Endothelial cell of umbilical vein (primary cell): ENCODE measurements around the gene CCDC9B. TPM values are rescaled to one million over a fixed set of nuclear protein-coding genes. Genes with fewer than 3 reads are reported as not detected.

Source experiments
- BruUV-seq: library from RNA; stranded (reverse); fragments of 400-500 nt; replicated peaks from 2 replicates; lab custom pipeline; 2021; lab: Mats Ljungman, UMichigan
- CTCF ChIA-PET: fragments of 300-600, 350-600 bp; sonication (Branson Sonifier 250); formaldehyde crosslinking; loops from one replicate; lab custom pipeline; 2021; ENCODE audit warnings: antibody characterized with exemption, inconsistent platforms; lab: Charles Lee
- POLR2A ChIA-PET: fragments of 300-600, 350-600 bp; sonication (Branson Sonifier 250); formaldehyde crosslinking; loops from one replicate; lab custom pipeline; 2021; ENCODE audit warnings: antibody characterized with exemption, inconsistent platforms; lab: Charles Lee
- DNase-seq: peaks from one replicate; pipeline ENCODE4 v3.0.0-alpha.2; 2011; ENCODE audit warnings: low read depth, low spot score
- FAIRE-seq: peaks from 2 replicates; lab custom pipeline; 2011; peaks lifted over from hg19 to GRCh38; lab: Jason Lieb, UNC
- H2AFZ ChIP-seq: 2 replicates; pipeline ENCODE4 v1.6.0; 2012; ENCODE audit warnings: low read depth, low read length, control low read depth, inconsistent platforms
- H3K27ac ChIP-seq: 2 replicates; pipeline ENCODE4 v1.5.1; 2011; ENCODE audit warnings: low read depth, mild to moderate bottlenecking, control low read depth, low read length, moderate library complexity; ENCODE audit not compliant: insufficient read depth
- H3K27me3 ChIP-seq, 2 experiments: 2 replicates each; pipeline versions ENCODE4 v1.6.0 to v1.6.1; 2011; ENCODE audit warnings: low read length in 2 of 2, mixed read lengths in 1 of 2; ENCODE audit not compliant: control insufficient read depth in 2 of 2, insufficient read depth in 2 of 2
- H3K36me3 ChIP-seq, 2 experiments: 2 replicates in 1 of 2; 3 replicates in 1 of 2; pipeline ENCODE4 v1.5.1; 2011; ENCODE audit warnings: low read length in 2 of 2, mild to moderate bottlenecking in 1 of 2, moderate library complexity in 1 of 2; ENCODE audit not compliant: control insufficient read depth in 2 of 2, insufficient read depth in 2 of 2; ENCODE audit errors: extremely low read depth in 1 of 2
- H3K4me1 ChIP-seq: 3 replicates; pipeline ENCODE4 v1.5.1; 2011; ENCODE audit warnings: mild to moderate bottlenecking, low read length; ENCODE audit not compliant: control insufficient read depth, insufficient read depth; ENCODE audit errors: extremely low read depth
- H3K4me2 ChIP-seq: 2 replicates; pipeline ENCODE4 v1.6.1; 2011; ENCODE audit warnings: low read length, control low read depth, mixed read lengths; ENCODE audit not compliant: insufficient read depth
- H3K4me3 ChIP-seq, 3 experiments: fragments of 200-600 bp in 1 of 3; sonication (generic), shearing (Covaris generic) in 1 of 3; replicated peaks in 1 of 3; 2 replicates each; pipeline ENCODE4 v1.5.1; 2011 to 2016; ENCODE audit warnings: control low read depth in 3 of 3, low read length in 3 of 3, mild to moderate bottlenecking in 2 of 3, inconsistent platforms in 1 of 3, low read depth in 1 of 3, moderate library complexity in 1 of 3; ENCODE audit not compliant: insufficient read depth in 1 of 3
- H3K79me2 ChIP-seq: 2 replicates; pipeline ENCODE4 v1.6.0; 2012; ENCODE audit warnings: low read length, inconsistent platforms; ENCODE audit not compliant: control insufficient read depth, insufficient read depth
- H3K9ac ChIP-seq: replicated peaks from 2 replicates; pipeline ENCODE3; 2011; ENCODE audit warnings: low read length, control low read depth; ENCODE audit not compliant: insufficient read depth; ENCODE audit errors: extremely low read depth
- H3K9me1 ChIP-seq: replicated peaks from 3 replicates; pipeline ENCODE4 v1.6.0; 2011; ENCODE audit warnings: mild to moderate bottlenecking, low read length; ENCODE audit not compliant: control insufficient read depth, insufficient read depth; ENCODE audit errors: extremely low read depth
- H3K9me3 ChIP-seq: replicated peaks from 2 replicates; pipeline ENCODE4 v1.5.1; 2012; ENCODE audit warnings: low read length, inconsistent platforms; ENCODE audit not compliant: control insufficient read depth, insufficient read depth
- H4K20me1 ChIP-seq: replicated peaks from 2 replicates; pipeline ENCODE3; 2011; ENCODE audit warnings: mild to moderate bottlenecking, low read length; ENCODE audit not compliant: control insufficient read depth, insufficient read depth; ENCODE audit errors: extremely low read depth
- CTCF ChIP-seq, 2 donors: IDR thresholded peaks; 1 replicate in 1 of 2; 2 replicates in 1 of 2; pipeline ENCODE4 v1.5.1; 2011; ENCODE audit warnings: low read length in 2 of 2, mild to moderate bottlenecking in 2 of 2, moderate library complexity in 2 of 2, control low read depth in 1 of 2, inconsistent platforms in 1 of 2, low read depth in 1 of 2; ENCODE audit not compliant: insufficient read depth in 1 of 2; ENCODE audit errors: extremely low read depth in 1 of 2
- EZH2 ChIP-seq: IDR thresholded peaks from 2 replicates; pipeline ENCODE4 v1.6.1; 2012; ENCODE audit warnings: borderline replicate concordance, low read depth, mild to moderate bottlenecking, moderate library complexity, low read length, inconsistent platforms; ENCODE audit not compliant: severe bottlenecking
- FOS ChIP-seq: IDR thresholded peaks from 2 replicates; pipeline ENCODE4 v1.6.1; 2011; ENCODE audit warnings: mild to moderate bottlenecking, low read length, moderate library complexity, borderline replicate concordance; ENCODE audit not compliant: insufficient read depth
- GATA2 ChIP-seq: IDR thresholded peaks from 2 replicates; pipeline ENCODE4 v1.7.0; 2011; ENCODE audit warnings: low read depth, mild to moderate bottlenecking, moderate library complexity, mixed read lengths, low read length; ENCODE audit not compliant: insufficient read length, insufficient read depth
- JUN ChIP-seq: IDR thresholded peaks from 2 replicates; pipeline ENCODE4 v1.6.1; 2011; ENCODE audit warnings: borderline replicate concordance, low read depth; ENCODE audit not compliant: insufficient read length, insufficient read depth
- MAX ChIP-seq: IDR thresholded peaks from 2 replicates; pipeline ENCODE4 v1.6.1; 2011; ENCODE audit not compliant: insufficient read depth, insufficient read length
- MYC ChIP-seq: IDR thresholded peaks from one replicate; pipeline ENCODE4 v1.6.1; 2011; ENCODE audit warnings: mild to moderate bottlenecking, low read depth, low read length
- POLR2A ChIP-seq: IDR thresholded peaks from 2 replicates; pipeline ENCODE4 v1.6.1; 2012; ENCODE audit warnings: low read depth, mild to moderate bottlenecking, control low read depth, low read length
- POLR2AphosphoS5 ChIP-seq: IDR thresholded peaks from 2 replicates; pipeline ENCODE4 v1.6.1; 2012; ENCODE audit warnings: low read depth, mild to moderate bottlenecking, control low read depth, low read length, moderate library complexity; ENCODE audit not compliant: insufficient read depth
- dilution Hi-C: fragments of 300-500 bp; cut with MboI; formaldehyde crosslinking; loops from one replicate; pipeline ENCODE4 v1.15.0; 2019; ENCODE audit warnings: low sequenced_read_pairs; ENCODE audit not compliant: extremely low pct_ligation_motif_present
- intact Hi-C: fragments of 100-400 bp; cut with micrococcal nuclease; formaldehyde crosslinking; loops from one replicate; pipeline ENCODE4 v1.10.0; 2022
- polyA plus RNA-seq, 4 experiments: library from polyadenylated mRNA; depleted of rRNA in 3 of 4; stranded (reverse) in 3 of 4; unstranded in 1 of 4; fragments of >200 nt; gene quantifications; 2 replicates each; pipeline versions ENCODE4 v1.2.1 to v1.2.3, GENCODE V29; 2011 to 2012; ENCODE audit warnings: missing spikeins in 1 of 4
- total RNA-seq: library from RNA; stranded (reverse); gene quantifications from 2 replicates; pipeline ENCODE4 v1.2.3, GENCODE V29; 2021

Gene CCDC9B
- total and polyA plus RNA-seq, 2 donors (not counting 3 experiments of a cell fraction or from before 2014, with no cell fraction given), result 7.6 to 46.0 TPM

- Histone ChIP-seq H3K9me1 (no peaks in the 10 kb centered on the region), H3K4me2 (no peak overlapping the region), H2AFZ (peak overlapping the region; percentile 96), H3K9me3 (no peaks in the 10 kb centered on the region), H3K79me2 (peaks cover 29% of the 10 kb centered on the region), H3K9ac (no peak overlapping the region), H3K36me3 (peaks cover 6 to 11% of the 10 kb centered on the region in 2 experiments), H3K27ac (no peak overlapping the region), H3K4me1 (peaks cover 19% of the 10 kb centered on the region), H4K20me1 (no peaks in the 10 kb centered on the region), H3K27me3 (no peaks in the 10 kb centered on the region), H3K4me3 (no peak overlapping the region)
- TF ChIP-seq POLR2AphosphoS5, result no peak
- no peak for TF ChIP-seq FOS
- TF ChIP-seq GATA2, result no peak
- TF ChIP-seq EZH2, result no peak
- no peak for TF ChIP-seq CTCF (IDR thresholded peaks at IDR 0.05; ENCODE audit: extremely low read depth in 1 of 2, insufficient read depth in 1 of 2, low read depth in 1 of 2, low read length in 2 of 2)
- no peak for TF ChIP-seq MYC
- TF ChIP-seq POLR2A, result no peak
- no peak for TF ChIP-seq JUN
- TF ChIP-seq MAX, result no peak
- intact Hi-C loops, result loop anchor here (1.0 to 2.0 kb wide), 2 partner anchors 13 to 38 kb away; no protein-coding TSS in a partner anchor
- dilution Hi-C loops, result no loop called here
- no peak for DNase-seq
- no TSS peak for BruUV-seq
- ChIA-PET POLR2A (no interaction called here), CTCF (interaction anchor here (1.0 to 2.0 kb wide), 5 partner anchors 10 to 42 kb away, joined by 3 to 9 read pairs (median 6); no protein-coding TSS in a partner anchor)
- FAIRE-seq, result no peak
Observed at GRCh38 chr15:40381818-40382529, 41.2 kb upstream of the CCDC9B start.
